ENCODE measurements around the gene RHOF. TPM values are rescaled to one million over a fixed set of nuclear protein-coding genes. Genes with fewer than 3 reads are reported as not detected.
"Not testable (repeated sequence)": the region's sequence is repeated elsewhere in the genome, so short reads cannot be mapped to it uniquely, and the experiment has no call there.

RHOF gene
- total RNA-seq, 1 experiment from 2014 or later = 116 TPM

GRCh38 chr12:121762269-121762668 is 31.2 kb downstream of the RHOF start:
- Histone ChIP-seq H3K4me1 (ENCODE audit: control insufficient read depth in 1 of 2, insufficient read depth in 2 of 2, low read length in 2 of 2) (peaks cover 22 to 24% of the 10 kb centered on the region in 2 experiments), H3K27me3 (ENCODE audit: insufficient read depth, low read length) (no peaks in the 10 kb centered on the region), H3K9me2 (ENCODE audit: insufficient read depth) (no peaks in the 10 kb centered on the region), H3K4me3 (replicated peaks in 1 of 2; ENCODE audit: low read depth in 1 of 2, low read length in 2 of 2) (no peak overlapping the region), H3K36me3 (ENCODE audit: control insufficient read depth in 1 of 2, insufficient read depth in 2 of 2, low read length in 2 of 2) (no peaks in the 10 kb centered on the region), H3K4me2 (ENCODE audit: low read length) (no peak overlapping the region), H3K9ac (ENCODE audit: low read length) (no peak overlapping the region), H4K20me1 (ENCODE audit: insufficient read depth) (no peaks in the 10 kb centered on the region), H2AFZ (ENCODE audit: low read depth, low read length, poor library complexity, severe bottlenecking) (no peak overlapping the region), H3K79me2 (ENCODE audit: insufficient read depth, low read length) (no peaks in the 10 kb centered on the region), H3K27ac (ENCODE audit: low read depth, low read length) (no peak overlapping the region), H3K9me3 (ENCODE audit: control insufficient read depth in 1 of 2, insufficient read depth in 1 of 2, low read depth in 1 of 2, low read length in 2 of 2) (no peaks in the 10 kb centered on the region)
- intact Hi-C loops (cut with micrococcal nuclease) = no loop called here
- no TSS peak for BruUV-seq (replicated peaks)
- RAD21 ChIA-PET (ENCODE audit: low non-redundant PET in 1 of 2, low total read pairs in 2 of 2, uncharacterized antibody in 2 of 2, unreplicated experiment in 2 of 2) = no interaction called here
- POLR2A ChIA-PET = no interaction called here
- CTCF ChIA-PET = no interaction called here
- TF ChIP-seq FOSL1 (IDR thresholded peaks at IDR 0.05; ENCODE audit: low read depth) (no peak), CEBPB (IDR thresholded peaks at IDR 0.05; ENCODE audit: low read depth) (no peak), REST (IDR thresholded peaks at IDR 0.05; ENCODE audit: low read depth) (no peak), SRF (IDR thresholded peaks at IDR 0.05; ENCODE audit: low read depth) (no peak), ZNF274 (IDR thresholded peaks at IDR 0.05; ENCODE audit: low read depth, low read length) (no peak), YY1 (IDR thresholded peaks at IDR 0.05; ENCODE audit: extremely low read depth, insufficient replicate concordance, low read depth, low read length) (no peak), SIN3A (IDR thresholded peaks at IDR 0.05; ENCODE audit: low read depth) (no peak), CTCF (IDR thresholded peaks at IDR 0.05 in 2 of 3, conservative IDR thresholded peaks at IDR 0.05 in 1 of 3; ENCODE audit: borderline replicate concordance in 1 of 3, insufficient read depth in 1 of 3, low read depth in 2 of 3, low read length in 2 of 3) (no peak), ELF1 (IDR thresholded peaks at IDR 0.05; ENCODE audit: borderline replicate concordance, low read depth) (no peak), POLR2AphosphoS5 (IDR thresholded peaks at IDR 0.05; ENCODE audit: low read depth, low read length) (no peak), SP1 (IDR thresholded peaks at IDR 0.05; ENCODE audit: low read depth) (no peak), ZBTB33 (IDR thresholded peaks at IDR 0.05; ENCODE audit: extremely low read depth, insufficient replicate concordance, low read length) (no peak)
- DNase-seq (ENCODE audit: low read depth, low spot score) (no peak), ATAC-seq (no peak)

- H3K4me3 ChIP-seq (replicated peaks in 1 of 2; ENCODE audit: low read depth in 1 of 2, low read length in 2 of 2); DNase-seq (ENCODE audit: low read depth, low spot score); POLR2A ChIA-PET; H3K27me3 ChIP-seq (ENCODE audit: insufficient read depth, low read length); H2AFZ ChIP-seq (ENCODE audit: low read depth, low read length, poor library complexity, severe bottlenecking); H3K9me2 ChIP-seq (ENCODE audit: insufficient read depth); ATAC-seq; CTCF ChIA-PET; H3K9me3 ChIP-seq (ENCODE audit: control insufficient read depth in 1 of 2, insufficient read depth in 1 of 2, low read depth in 1 of 2, low read length in 2 of 2); H3K4me1 ChIP-seq (ENCODE audit: control insufficient read depth in 1 of 2, insufficient read depth in 2 of 2, low read length in 2 of 2); H3K27ac ChIP-seq (ENCODE audit: low read depth, low read length); H3K4me2 ChIP-seq (ENCODE audit: low read length); H3K9ac ChIP-seq (ENCODE audit: low read length); H4K20me1 ChIP-seq (ENCODE audit: insufficient read depth); H3K79me2 ChIP-seq (ENCODE audit: insufficient read depth, low read length); intact Hi-C loops (cut with micrococcal nuclease); RAD21 ChIA-PET (ENCODE audit: low non-redundant PET in 1 of 2, low total read pairs in 2 of 2, uncharacterized antibody in 2 of 2, unreplicated experiment in 2 of 2); BruUV-seq (replicated peaks); H3K36me3 ChIP-seq (ENCODE audit: control insufficient read depth in 1 of 2, insufficient read depth in 2 of 2, low read length in 2 of 2): not testable (repeated sequence)
Measured at GRCh38 chr12:121758536-121758935, 35.0 kb downstream of the RHOF start.

All from HCT116 (cell line).